Measurements from ENCODE around the gene ANKFY1.

Gene ANKFY1

DNA sequence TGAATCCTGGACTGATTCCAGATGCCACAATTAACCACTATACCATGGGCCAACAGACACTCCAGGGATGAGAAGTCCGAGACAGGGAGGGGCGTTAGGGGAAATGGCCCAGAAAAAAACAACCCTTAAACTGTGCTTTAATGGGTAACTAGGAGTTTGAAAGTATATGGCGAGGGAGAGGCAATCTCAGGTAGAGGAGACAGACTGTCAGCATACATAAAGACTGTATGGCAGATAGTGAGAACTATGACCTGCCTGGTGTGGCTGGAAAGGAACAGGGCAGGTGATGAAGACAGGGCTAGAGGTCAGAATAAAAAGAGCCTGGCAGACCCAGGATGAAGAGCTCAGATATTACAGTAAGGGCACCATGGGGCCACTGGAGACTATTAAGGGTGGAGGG lies 129.1 kb downstream of the ANKFY1 start:
- no peak for DNase-seq (ENCODE audit: low spot score)
- TF ChIP-seq CTCF (IDR thresholded peaks at IDR 0.05; ENCODE audit: extremely low read depth, missing control alignments): no peak

DNA sequence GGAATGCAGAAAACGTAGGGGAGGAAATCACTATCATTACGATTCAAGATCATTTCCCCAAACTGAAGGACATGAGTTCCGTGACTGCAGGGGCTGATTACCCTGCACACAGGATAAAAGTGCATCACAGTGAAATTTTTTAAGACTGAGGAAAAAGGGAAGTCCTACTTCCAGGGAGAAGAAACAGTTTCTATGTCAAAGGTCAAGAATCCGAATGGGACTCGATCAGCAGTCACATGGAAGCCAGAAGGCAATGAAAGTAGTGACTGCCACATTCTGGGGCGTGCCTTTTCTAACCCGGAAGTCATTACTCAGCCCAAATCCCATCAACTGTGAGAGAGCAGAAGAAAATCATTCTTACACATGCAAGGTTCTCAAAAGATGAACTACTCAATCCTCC lies 133.1 kb downstream of the ANKFY1 start:
- TF ChIP-seq CTCF (IDR thresholded peaks at IDR 0.05; ENCODE audit: extremely low read depth, missing control alignments): no peak
- no peak for DNase-seq (ENCODE audit: low spot score)

- no peak for TF ChIP-seq CTCF (IDR thresholded peaks at IDR 0.05; ENCODE audit: extremely low read depth, missing control alignments)
- no peak for DNase-seq (ENCODE audit: low spot score)
These were observed 136.2 kb downstream of the ANKFY1 start for GRCh38 chr17:4127555-4127954.

DNA sequence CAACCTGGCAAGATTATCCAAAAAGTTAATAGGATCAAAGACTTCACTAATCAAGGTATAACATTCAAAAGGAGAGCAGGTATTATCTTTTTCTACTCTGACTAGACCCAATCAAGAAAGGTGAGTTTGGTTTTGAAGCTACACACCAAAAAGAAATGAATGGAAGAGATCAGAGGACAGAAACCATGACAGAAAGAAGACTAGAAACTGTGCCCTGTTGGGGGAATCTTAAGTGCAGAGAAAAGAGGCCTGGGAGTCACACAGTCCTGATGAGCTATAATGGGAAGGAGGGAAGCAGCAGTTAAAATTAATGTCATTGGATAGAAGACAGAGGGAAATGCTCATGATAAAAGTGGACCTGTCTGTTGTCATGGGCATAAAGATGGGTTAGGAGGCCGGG lies 138.2 kb downstream of the ANKFY1 start:
- no peak for DNase-seq (ENCODE audit: low spot score)
- TF ChIP-seq CTCF (IDR thresholded peaks at IDR 0.05; ENCODE audit: extremely low read depth, missing control alignments): no peak

GRCh38 chr17:4124999-4125398 lies 138.8 kb downstream of the ANKFY1 start:
- TF ChIP-seq CTCF (IDR thresholded peaks at IDR 0.05; ENCODE audit: extremely low read depth, missing control alignments): no peak
- no peak for DNase-seq (ENCODE audit: low spot score)

GRCh38 chr17:4120332-4120731 lies 143.4 kb downstream of the ANKFY1 start:
- DNase-seq (ENCODE audit: low spot score): no peak
- no peak for TF ChIP-seq CTCF (IDR thresholded peaks at IDR 0.05; ENCODE audit: extremely low read depth, missing control alignments)

DNA sequence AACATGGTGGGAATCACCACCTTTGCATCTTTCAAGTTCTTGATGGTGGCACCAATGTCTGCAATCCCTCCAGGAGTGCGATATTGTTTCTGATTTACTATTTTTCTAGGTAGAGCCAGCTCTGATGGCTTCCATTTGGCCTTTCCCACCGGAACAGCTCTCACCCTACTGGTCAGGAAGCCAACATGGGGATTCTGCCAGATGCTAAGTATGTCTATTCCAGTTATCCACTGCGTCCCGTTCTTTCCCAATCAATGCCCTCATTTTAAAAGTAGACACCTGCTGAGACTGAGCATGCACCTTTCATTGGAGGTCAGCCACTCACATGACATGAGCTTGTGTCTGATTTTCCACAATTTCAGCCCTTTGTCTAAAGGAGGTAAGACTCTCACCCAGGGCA lies 144.5 kb downstream of the ANKFY1 start:
- TF ChIP-seq CTCF (IDR thresholded peaks at IDR 0.05; ENCODE audit: extremely low read depth, missing control alignments): no peak
- no peak for DNase-seq (ENCODE audit: low spot score)

Data from GM20000 (cell line).